HG03025 (cell line): ENCODE data around the gene C4B.
A peak's percentile ranks its signal among the peaks of the same experiment; 100 is the strongest.
"Not testable (repeated sequence)": the region's sequence is repeated elsewhere in the genome, so short reads cannot be mapped to it uniquely, and the experiment has no call there.

ENCODE experiments used
- ATAC-seq: cut with Tn5 transposase; IDR thresholded peaks from one replicate; pipeline ENCODE4 v1.9.1; 2021; ENCODE audit warnings: mild to moderate bottlenecking, moderate library complexity; ENCODE audit not compliant: unreplicated experiment, low FRiP score

The C4B gene

DNA sequence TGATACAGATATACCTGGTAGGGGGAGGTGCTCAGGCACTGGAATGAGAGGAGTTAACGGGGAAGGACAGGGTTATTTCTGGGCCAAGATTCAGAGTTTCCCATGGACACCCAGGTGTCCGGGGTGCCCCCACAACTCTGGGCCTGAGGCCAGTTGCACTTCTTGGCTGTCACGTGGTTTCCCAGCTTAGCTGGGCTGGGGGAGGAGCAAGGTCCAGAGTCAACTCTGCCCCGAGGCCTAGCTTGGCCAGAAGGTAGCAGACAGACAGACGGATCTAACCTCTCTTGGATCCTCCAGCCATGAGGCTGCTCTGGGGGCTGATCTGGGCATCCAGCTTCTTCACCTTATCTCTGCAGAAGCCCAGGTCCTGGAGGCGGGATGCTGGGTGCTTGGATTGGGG, at the start of gene C4B:
Gene C4B, plus strand, starts transcription at position 249 of the 400 bp plus-strand sequence. Its CDS starts 51 bp downstream, at position 300.
- not testable (repeated sequence) for ATAC-seq

DNA sequence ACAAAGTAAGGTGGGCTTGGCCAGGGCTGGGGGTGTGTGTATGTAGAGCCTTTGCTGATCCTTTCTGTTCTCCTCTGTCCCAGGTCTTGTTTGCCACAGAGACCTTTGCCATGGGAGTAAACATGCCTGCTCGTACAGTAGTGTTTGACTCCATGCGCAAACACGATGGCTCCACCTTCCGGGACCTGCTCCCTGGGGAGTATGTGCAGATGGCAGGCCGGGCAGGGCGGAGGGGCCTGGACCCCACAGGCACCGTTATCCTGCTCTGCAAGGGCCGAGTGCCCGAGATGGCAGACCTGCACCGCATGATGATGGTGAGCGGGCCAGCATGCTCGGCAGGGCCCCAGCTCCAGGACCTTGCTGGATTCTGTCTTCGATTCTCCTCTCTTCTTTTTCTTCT, 48.9 kb upstream of the C4B start:
- ATAC-seq: no peak

DNA sequence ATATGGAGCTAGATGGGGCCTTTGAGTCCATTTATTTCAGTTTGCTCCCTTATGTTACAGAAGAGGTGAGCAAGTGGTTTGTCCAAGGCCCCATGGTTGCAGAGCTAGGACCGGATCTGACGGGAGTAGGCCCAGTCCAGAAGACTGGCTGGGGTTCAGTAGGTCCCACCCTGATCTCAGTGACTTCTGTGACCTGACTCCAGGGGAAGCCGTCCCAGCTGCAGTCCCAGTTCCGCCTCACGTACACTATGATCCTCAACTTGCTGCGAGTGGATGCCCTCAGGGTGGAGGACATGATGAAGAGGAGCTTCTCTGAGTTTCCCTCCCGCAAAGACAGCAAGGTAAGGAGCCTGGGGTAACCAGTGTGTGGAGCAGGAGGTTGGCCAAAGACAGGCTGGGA, 48.1 kb upstream of the C4B start:
- ATAC-seq: no peak

DNA sequence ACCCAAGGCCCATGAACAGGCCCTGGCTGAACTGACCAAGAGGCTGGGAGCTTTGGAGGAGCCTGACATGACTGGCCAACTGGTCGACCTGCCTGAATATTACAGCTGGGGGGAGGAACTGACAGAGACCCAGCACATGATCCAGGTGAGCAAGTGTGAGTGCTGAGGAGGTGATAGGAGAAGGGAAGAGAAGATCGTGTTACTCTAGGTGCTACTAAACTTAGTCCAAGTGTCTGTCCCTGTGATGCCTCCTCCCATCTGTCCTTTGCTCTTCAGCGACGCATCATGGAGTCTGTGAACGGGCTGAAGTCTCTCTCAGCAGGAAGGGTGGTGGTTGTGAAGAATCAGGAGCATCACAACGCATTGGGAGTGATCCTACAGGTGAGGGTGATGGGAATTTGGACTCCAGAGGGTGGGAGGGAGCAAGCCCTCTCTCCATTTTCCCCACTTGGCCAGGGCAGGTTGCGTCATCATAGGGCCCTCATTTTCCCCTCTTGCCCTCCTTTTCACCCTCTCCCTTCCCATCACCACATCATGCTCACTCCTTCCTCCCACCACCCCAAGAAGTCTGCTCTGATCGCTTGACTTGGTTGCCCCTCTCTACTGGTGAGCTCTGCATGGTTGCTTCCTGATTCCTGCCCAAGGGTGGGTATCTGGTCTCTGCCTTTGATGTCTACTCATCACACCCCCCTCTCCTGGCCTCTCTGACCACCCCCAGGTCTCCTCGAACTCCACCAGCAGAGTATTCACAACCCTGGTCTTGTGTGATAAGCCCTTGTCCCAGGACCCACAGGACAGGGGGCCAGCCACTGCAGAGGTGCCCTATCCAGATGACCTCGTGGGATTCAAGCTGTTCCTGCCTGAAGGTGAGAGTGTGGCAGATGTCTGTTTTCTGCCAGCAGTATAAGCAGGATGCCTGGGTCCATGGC, 47.3 kb upstream of the C4B start:
- ATAC-seq: no peak

DNA sequence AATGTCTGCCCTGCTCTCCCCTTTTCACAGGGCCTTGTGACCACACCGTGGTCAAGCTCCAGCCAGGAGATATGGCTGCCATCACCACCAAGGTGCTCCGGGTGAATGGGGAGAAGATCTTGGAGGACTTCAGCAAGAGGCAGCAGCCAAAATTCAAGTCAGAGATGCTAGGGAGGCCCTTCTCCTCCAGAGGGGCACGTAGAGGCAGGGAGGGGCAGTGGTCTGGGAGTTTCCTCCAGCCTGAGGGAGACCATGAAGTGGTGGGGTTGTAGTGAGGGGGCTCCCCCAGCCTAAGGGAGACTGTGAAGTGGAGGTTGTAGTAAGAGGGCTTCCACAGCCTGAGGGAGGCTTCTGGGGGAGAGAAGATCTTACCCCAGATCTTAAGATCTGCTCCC, 46.7 kb upstream of the C4B start:
- ATAC-seq: no peak

DNA sequence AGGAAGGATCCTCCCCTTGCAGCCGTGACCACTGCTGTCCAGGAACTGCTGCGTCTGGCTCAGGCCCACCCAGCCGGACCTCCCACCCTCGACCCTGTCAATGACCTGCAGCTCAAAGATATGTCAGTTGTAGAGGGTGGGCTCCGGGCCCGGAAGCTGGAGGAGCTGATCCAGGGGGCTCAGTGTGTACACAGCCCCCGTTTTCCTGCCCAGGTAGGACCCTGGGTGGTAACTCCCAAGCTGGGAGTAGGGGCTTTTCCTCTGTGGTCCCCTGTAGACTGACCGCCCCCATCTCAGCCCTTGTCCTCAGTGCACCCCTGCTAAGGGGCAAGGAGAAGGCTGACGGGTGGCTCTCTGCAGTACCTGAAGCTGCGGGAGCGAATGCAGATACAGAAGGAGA, 46.3 kb upstream of the C4B start:
- no peak for ATAC-seq

DNA sequence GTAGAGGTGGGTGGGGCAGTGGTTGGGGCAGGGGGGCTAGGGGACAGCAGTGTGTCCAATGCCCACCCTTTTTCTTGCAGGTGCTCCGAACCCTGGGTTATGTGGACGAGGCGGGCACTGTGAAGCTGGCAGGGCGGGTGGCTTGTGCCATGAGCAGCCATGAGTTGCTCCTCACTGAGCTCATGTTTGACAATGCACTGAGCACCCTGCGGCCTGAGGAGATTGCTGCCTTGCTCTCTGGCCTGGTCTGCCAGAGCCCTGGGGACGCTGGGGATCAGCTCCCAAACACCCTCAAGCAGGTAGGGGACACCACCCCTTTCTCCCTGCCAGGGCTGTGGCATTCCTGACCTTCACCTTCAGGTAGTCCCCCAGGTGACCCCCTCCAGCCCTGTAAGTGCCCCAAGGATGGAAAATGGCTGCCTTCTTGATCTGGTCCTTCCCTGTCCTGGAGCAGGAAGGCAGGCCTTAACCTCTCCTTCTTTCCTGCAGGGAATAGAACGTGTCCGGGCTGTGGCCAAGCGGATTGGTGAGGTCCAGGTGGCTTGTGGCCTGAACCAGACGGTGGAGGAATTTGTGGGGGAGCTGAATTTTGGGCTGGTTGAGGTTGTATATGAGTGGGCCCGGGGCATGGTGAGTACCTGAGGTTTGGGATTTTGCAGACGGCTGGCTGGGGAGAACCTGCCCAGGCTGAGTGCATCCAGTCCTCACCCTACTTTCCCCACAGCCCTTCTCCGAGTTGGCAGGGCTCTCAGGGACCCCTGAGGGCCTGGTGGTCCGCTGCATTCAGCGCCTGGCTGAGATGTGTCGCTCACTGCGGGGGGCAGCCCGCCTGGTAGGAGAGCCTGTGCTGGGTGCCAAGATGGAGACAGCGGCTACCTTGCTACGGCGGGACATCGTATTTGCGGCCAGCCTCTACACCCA, 45.5 kb upstream of the C4B start:
- ATAC-seq: no peak

DNA sequence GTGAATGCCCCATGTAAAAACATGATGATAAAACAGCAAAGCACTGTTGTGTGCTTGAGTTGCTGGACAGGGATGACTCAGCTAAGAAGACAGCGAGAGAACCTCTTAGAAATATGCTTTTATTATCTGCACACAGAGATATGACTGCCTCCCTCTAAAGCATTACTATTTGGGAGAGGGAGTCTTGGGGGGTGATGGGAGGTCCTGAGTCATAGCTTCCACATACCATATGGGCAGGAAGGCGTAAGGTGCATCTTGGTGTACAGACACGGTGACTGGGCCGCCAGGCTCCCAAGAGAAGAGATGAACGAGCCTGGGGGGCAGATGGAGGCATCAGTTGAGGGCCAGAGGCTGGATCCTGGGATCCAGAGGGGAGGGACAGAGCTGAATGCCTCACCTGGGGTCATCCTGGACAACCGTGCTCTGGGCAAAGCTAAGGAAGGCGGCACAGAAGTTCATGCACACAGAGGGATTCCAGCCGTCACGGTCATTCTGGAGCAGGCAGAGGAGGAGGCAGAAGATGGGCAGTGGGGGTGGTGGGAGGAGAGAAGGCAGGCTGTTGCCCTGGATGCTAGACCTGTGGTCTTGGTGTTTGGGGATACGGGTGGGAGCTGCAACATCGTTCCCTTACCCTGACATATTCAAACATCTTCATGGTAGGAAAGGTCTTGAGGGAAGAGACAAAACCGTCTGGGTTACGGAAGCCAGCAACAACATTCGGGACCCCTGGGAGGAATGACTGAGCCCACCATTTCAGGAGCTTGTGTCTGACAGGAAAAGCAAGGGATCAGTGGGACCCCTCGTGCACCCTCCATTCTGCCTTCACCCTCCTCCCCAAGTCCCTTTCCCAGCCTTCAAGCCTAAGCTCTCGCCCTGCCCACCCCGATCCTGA, 44.6 kb upstream of the C4B start:
- ATAC-seq: no peak

DNA sequence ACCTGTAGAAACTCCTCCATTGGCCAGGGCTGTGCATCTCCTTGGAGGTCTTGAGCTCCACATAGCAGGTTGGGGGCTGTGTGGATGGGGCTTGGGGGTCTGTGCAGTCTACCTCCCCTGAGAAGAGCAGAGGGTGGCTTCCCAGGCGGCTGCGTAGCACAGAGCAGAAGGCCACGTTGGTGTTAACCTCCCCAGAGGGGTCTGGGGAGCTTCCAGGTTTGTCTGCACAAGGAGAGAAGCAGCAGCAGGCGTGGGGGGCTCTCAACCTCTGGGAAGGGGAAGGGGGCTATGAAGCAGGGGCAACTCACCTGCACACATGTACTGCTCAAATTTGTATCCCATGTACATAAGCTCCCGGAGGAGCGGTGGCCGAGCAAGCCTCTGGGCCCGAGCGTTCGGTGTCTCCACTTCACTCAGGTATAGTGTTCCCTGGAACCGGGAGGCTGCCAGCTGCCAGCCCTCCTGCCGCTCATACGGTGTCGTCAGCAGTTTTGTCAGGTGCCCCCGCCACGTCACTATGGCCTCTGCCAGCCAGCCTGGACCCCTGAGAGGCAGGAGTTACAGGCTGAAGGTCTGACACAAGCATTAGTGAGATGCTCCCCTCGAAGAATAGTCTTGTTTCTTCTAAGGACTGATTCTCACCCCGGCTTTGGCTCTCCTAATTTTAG, 43.9 kb upstream of the C4B start:
- no peak for ATAC-seq

DNA sequence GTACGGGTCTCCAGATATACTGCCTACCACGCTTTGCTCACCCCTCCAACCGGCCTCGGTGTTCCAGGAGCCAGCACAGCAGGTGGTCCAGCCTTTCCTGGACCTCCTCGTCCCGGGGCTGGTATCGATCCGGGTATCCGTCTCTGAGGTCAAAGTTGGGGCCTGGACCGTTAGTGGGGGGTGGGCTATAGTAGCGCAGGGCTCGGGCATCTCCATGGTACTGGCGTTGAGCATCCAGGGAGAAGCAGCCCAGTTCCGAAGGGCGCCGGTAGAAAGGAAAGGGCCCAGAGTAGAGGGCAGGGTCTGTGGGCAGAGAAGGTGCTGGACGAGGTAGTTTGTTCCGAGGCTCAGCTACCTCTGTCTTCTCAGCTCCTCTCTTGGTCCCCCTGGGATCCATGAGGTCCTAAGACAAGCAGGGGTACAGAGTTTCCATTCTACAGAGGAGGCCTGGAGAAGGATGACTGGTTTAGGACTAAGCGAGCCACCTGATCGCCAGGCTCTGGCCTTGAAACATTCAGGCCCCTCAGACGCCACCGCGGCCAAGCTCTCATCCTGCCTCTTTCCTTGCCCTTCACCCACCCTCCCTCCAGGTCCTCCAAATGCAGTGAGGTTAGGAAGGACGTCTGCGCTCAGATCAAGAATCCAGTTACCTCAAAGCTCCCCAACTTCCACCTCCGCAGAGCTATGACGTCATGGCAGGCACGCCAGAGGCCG, 43.2 kb upstream of the C4B start:
- no peak for ATAC-seq

DNA sequence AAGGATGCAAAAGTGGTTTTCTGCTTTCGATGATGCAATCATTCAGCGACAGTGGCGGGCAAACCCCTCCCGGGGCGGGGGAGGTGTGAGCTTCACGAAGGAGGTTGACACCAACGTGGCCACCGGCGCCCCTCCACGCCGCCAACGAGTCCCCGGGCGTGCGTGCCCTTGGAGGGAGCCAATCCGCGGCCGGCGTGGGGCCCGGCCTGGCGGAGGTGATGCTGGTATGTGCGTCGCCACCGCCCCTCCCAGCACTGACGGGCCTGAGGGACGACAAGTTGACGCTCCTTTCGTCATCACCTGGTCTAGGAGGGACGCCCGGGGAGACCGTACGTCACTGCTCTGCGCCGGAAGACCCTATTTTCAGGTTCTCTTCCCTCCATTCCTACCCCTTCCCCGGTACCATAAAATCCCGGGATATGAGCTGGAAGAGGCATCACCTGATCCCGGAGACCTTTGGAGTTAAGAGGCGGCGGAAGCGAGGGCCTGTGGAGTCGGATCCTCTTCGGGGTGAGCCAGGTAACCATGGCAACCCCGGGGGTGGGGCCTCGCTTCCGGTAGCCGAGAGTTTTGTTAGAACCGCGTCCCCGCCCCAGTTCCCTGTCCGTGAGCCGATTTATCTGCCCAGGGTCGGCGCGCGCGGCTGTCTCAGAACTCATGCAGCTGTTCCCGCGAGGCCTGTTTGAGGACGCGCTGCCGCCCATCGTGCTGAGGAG, 42.4 kb upstream of the C4B start, which contains the start of gene DXO:
Gene DXO, minus strand, starts transcription at position 146 of the 716 bp plus-strand sequence. CDS start 463 bp downstream, outside the sequence.
- ATAC-seq: peak; percentile 88

DNA sequence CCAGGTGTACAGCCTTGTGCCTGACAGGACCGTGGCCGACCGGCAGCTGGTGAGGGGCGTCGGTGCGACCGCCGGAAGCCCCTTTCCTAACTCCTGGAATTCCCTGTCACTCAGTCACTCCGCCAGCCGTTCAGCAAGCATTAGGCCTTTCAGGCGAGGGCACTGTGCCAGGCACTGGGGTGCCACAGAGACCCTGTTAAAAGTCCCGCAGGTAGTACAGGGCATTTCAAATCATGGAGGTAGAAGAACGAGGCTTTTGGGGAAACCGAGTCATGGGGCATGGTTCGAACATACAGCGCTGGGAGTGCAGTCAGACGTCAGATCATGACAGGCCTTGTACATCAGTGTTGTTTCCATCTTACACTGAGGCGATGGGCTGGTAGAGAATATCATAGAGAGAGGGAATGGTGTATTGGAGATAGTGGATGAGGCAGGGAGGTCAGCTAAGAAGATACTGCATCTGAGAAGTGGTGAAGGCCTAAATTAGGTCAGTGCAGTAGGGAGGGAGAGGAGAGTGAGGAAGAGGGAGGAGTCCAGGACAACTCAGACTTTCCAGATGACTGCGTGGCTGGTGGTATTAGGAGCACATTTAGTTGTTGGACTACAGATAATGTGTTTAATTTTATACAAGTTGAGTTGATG, 41.8 kb upstream of the C4B start:
- no peak for ATAC-seq

DNA sequence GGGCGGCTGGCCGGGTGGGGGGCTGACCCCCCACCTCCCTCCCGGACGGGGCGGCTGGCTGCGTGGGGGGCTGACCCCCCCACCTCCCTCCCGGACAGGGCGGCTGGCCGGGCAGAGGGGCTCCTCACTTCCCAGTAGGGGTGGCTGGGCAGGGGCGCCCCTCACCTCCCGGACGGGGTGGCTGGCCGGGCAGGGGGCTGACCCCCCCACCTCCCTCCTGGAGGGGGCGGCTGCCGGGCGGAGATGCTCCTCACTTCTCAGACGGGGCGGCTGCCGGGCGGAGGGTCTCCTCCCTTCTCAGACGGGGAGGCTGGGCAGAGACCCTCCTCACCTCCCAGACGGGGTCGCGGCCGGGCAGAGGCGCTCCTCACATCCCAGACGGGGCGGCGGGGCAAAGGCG, 38.5 kb upstream of the C4B start:
- not testable (repeated sequence) for ATAC-seq

DNA sequence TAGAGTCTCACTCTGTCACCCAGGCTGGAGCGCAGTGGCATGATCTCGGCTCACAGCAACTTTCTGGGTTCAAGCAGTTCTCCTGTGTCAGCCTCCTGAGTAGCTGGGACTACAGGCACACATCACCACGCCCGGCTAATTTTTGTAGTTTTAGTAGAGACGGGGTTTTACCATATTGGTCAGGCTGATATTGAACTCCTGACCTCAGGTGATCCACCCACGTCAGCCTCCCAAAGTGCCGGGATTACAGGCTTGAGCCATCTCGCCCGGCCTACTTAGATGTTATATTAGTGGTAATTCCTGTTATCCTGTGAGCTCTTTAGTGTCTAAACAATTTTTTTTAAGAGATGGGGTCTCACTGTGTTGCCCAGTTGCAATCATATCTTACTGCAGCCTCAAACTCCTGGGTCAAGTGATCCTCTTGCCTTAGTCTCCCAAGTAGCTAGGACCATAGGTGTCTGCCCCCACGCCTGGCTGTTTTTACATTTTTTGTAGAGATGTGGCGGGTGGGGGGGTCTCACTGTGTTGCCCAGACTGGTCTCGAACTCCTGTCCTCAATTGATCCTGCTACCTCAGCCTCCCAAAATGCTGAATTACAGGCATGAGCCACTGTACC, 36.7 kb upstream of the C4B start:
- ATAC-seq: no peak

DNA sequence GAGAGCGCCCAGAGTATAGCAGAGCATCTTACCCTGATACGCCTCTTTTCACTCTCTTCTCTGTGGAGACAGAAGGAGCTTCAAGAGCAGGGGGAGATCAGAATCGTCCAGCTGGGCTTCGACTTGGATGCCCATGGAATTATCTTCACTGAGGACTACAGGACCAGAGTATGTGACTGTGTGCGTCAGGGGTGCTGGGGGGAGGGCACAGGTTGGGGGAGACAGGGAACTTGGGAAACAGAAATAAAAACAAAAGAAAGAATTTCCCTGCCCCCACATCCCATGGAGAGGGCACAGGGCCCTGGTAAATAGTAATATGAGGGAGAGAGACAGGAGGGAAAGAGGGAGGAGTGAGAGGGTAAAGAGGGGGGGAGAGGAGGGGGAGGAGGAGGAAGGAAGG, 35.8 kb upstream of the C4B start:
- ATAC-seq: no peak

DNA sequence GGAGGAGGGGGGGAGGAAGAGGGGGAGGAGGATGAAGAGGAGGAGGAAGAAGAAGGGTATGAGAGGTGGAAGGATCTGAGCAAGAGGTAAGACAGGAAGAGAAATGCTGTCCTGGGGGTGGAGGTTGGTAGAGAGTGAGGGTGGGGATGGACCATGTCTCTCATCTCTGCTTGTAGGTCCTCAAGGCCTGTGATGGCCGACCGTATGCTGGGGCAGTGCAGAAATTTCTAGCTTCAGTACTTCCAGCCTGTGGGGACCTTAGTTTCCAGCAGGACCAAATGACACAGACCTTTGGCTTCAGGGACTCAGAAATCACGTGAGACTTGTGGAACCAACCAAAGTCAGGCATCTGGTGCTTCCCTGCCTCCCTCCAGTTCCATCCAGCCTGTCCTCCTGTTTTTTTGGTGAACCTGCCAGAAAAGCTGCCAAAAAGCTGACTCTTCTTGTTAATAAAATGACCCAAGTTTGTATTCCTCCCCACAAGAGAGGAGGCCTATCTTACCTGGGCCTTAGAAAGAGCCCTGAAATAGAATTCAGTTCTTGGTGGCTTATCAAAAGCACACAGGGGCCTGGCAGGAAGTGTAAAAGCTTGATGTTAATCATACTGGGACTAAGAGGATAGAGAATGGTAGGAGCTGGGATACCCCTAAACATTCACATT, 35.2 kb upstream of the C4B start:
- no peak for ATAC-seq
